B cell (primary cell): Measurements from ENCODE around the gene CRABP1. TPM values are rescaled to one million over a fixed set of nuclear protein-coding genes. Genes with fewer than 3 reads are reported as not detected.

Experiments
- ATAC-seq: fragments of 200-7000 bp; cut with Tn5 transposase; one replicate; pipeline ENCODE4 v1.10.0; 2021; ENCODE audit warnings: low read depth, mild to moderate bottlenecking, moderate number of reproducible peaks, moderate library complexity
- CTCF ChIA-PET: fragments of 350-600 bp; sonication (Branson Sonifier 250); formaldehyde crosslinking; loops from one replicate; lab custom pipeline; 2021; ENCODE audit warnings: antibody characterized with exemption, inconsistent platforms; lab: Charles Lee
- POLR2A ChIA-PET: fragments of 350-600 bp; sonication (Branson Sonifier 250); formaldehyde crosslinking; loops from one replicate; lab custom pipeline; 2021; ENCODE audit warnings: antibody characterized with exemption; lab: Charles Lee
- DNase-seq: peaks from one replicate; pipeline ENCODE4 v3.0.0; 2013
- H2AFZ ChIP-seq: 2 replicates; pipeline ENCODE4 v1.6.1; 2012; ENCODE audit warnings: mild to moderate bottlenecking, low read depth, low read length; ENCODE audit not compliant: insufficient read depth, poor library complexity, severe bottlenecking
- H3K27ac ChIP-seq, 2 donors: 1 replicate in 1 of 2; 2 replicates in 1 of 2; pipeline ENCODE4 v1.5.1; 2012 to 2013; ENCODE audit warnings: low read length in 2 of 2, mild to moderate bottlenecking in 2 of 2, moderate library complexity in 1 of 2
- H3K27me3 ChIP-seq, 4 experiments: fragments of 200-600 bp in 1 of 4; sonication (generic) in 1 of 4; replicated peaks in 1 of 4; 1 replicate in 2 of 4; 2 replicates in 2 of 4; pipeline versions ENCODE4 v1.6.1 to v1.7.0; 2013 to 2016; ENCODE audit warnings: low read length in 3 of 4, mild to moderate bottlenecking in 2 of 4, mixed read lengths in 1 of 4, moderate library complexity in 1 of 4; ENCODE audit not compliant: insufficient read depth in 4 of 4, control insufficient read depth in 3 of 4; ENCODE audit errors: control extremely low read depth in 1 of 4
- H3K36me3 ChIP-seq, 2 experiments: replicated peaks in 1 of 2; 1 replicate in 1 of 2; 2 replicates in 1 of 2; pipeline versions ENCODE4 v1.6.1 to v1.7.1; 2013; ENCODE audit warnings: low read length in 1 of 2; ENCODE audit not compliant: insufficient read depth in 2 of 2, control insufficient read depth in 1 of 2; ENCODE audit errors: control extremely low read depth in 1 of 2, extremely low read depth in 1 of 2
- H3K4me1 ChIP-seq, 2 donors: fragments of 200-600 bp in 1 of 2; sonication (generic) in 1 of 2; 1 replicate in 1 of 2; 2 replicates in 1 of 2; pipeline versions ENCODE4 v1.5.1 to v1.6.1; 2013 to 2017; ENCODE audit warnings: low read length in 2 of 2; ENCODE audit not compliant: control insufficient read depth in 2 of 2, insufficient read depth in 2 of 2
- H3K4me2 ChIP-seq: replicated peaks from 2 replicates; pipeline ENCODE3; 2012; ENCODE audit warnings: mild to moderate bottlenecking, low read depth, low read length; ENCODE audit not compliant: poor library complexity, severe bottlenecking
- H3K4me3 ChIP-seq, 5 experiments: fragments of 200-600 bp in 1 of 5; sonication (generic) in 1 of 5; 1 replicate in 3 of 5; 2 replicates in 2 of 5; pipeline versions ENCODE4 v1.5.1 to v1.7.0; 2011 to 2016; ENCODE audit warnings: low read length in 4 of 5, mild to moderate bottlenecking in 4 of 5, low read depth in 2 of 5, control low read depth in 1 of 5, moderate library complexity in 1 of 5; ENCODE audit not compliant: insufficient read depth in 1 of 5; ENCODE audit errors: control extremely low read depth in 1 of 5, extremely low read depth in 1 of 5
- H3K79me2 ChIP-seq: fragments of 200-600 bp; sonication (generic); one replicate; pipeline ENCODE4 v1.6.0; 2016; ENCODE audit warnings: low read length; ENCODE audit not compliant: control insufficient read depth, insufficient read depth
- H3K9ac ChIP-seq: fragments of 200-600 bp; sonication (generic); 2 replicates; pipeline ENCODE4 v1.6.1; 2017; ENCODE audit warnings: mild to moderate bottlenecking, low read length, moderate library complexity
- H3K9me3 ChIP-seq, 3 donors: one replicate each; pipeline versions ENCODE4 v1.6.1 to v1.7.1; 2013; ENCODE audit warnings: low read length in 2 of 3; ENCODE audit not compliant: control insufficient read depth in 2 of 3, insufficient read depth in 1 of 3; ENCODE audit errors: control extremely low read depth in 1 of 3
- H4K20me1 ChIP-seq: 2 replicates; pipeline ENCODE4 v1.6.0; 2012; ENCODE audit warnings: mild to moderate bottlenecking, low read length; ENCODE audit not compliant: insufficient read depth, control insufficient read depth, poor library complexity, severe bottlenecking
- H3K27ac Mint-ChIP-seq: one replicate; pipeline ENCODE4 v1.8.0; 2021; ENCODE audit warnings: mixed read lengths
- H3K27me3 Mint-ChIP-seq: one replicate; pipeline ENCODE4 v1.8.0; 2021; ENCODE audit warnings: mixed read lengths
- H3K4me1 Mint-ChIP-seq: one replicate; pipeline ENCODE4 v1.8.0; 2021; ENCODE audit warnings: mixed read lengths
- H3K4me3 Mint-ChIP-seq: one replicate; pipeline ENCODE4 v1.8.0; 2021; ENCODE audit warnings: mixed read lengths
- H3K9me3 Mint-ChIP-seq: one replicate; pipeline ENCODE4 v1.8.0; 2022; ENCODE audit warnings: mixed read lengths; ENCODE audit not compliant: insufficient read depth
- CTCF ChIP-seq: fragments of 200-600 bp; IDR thresholded peaks from one replicate; pipeline ENCODE4 v1.8.0; 2022; ENCODE audit warnings: antibody characterized with exemption, mild to moderate bottlenecking
- EZH2 ChIP-seq: IDR thresholded peaks from 2 replicates; pipeline ENCODE4 v1.6.1; 2012; ENCODE audit warnings: borderline replicate concordance, low read depth, mild to moderate bottlenecking, moderate library complexity, low read length; ENCODE audit not compliant: insufficient read depth, poor library complexity, severe bottlenecking
- WGBS: methylation state at CpG from one replicate; pipeline ENCODE4 v1.1.5; 2013; ENCODE audit warnings: missing lambda C conversion rate; ENCODE audit not compliant: insufficient coverage; 5-methylcytosine and 5-hydroxymethylcytosine counted together
- intact Hi-C: fragments of 100-400 bp; cut with micrococcal nuclease; formaldehyde crosslinking; loops from one replicate; pipeline ENCODE4 v1.10.0; 2022
- polyA plus RNA-seq: library from polyadenylated mRNA; depleted of rRNA; stranded (reverse); fragments of >200 nt; gene quantifications from 2 replicates; pipeline ENCODE4 v1.2.3, GENCODE V29; 2012
- total RNA-seq, 2 donors: library from RNA; stranded (reverse); fragments of 120-200 nt in 1 of 2; gene quantifications; 1 replicate in 1 of 2; 2 replicates in 1 of 2; pipeline versions ENCODE4 v1.2.3 to v1.2.4, GENCODE V29; 2013 to 2022

Gene CRABP1
- total and polyA plus RNA-seq, 2 donors (not counting 1 experiment from before 2014, with no cell fraction given) = not detected

- ATAC-seq = no peak
- H3K27me3 Mint-ChIP-seq = no peaks in the 10 kb centered on the region
- 94% methylated on average over 13 of the region's 17 CpGs for WGBS
- Histone ChIP-seq H3K4me2 (no peak overlapping the region), H3K79me2 (no peaks in the 10 kb centered on the region), H3K4me1 (no peaks in the 10 kb centered on the region), H3K36me3 (no peaks in the 10 kb centered on the region), H3K4me3 (no peak overlapping the region), H3K27ac (no peak overlapping the region), H3K27me3 (no peaks in the 10 kb centered on the region), H2AFZ (no peak overlapping the region), H3K9me3 (no peaks in the 10 kb centered on the region), H4K20me1 (no peaks in the 10 kb centered on the region), H3K9ac (no peak overlapping the region)
- no peaks in the 10 kb centered on the region for H3K4me1 Mint-ChIP-seq
- ChIA-PET CTCF (no interaction called here), POLR2A (no interaction called here)
- no peak overlapping the region for H3K4me3 Mint-ChIP-seq
- no peak for DNase-seq
- H3K27ac Mint-ChIP-seq = no peak overlapping the region
- TF ChIP-seq CTCF (no peak), EZH2 (no peak)
- H3K9me3 Mint-ChIP-seq = no peaks in the 10 kb centered on the region
- intact Hi-C loops = no loop called here
These were observed 19.0 kb upstream of the CRABP1 start for GRCh38 chr15:78321041-78321570.

DNA sequence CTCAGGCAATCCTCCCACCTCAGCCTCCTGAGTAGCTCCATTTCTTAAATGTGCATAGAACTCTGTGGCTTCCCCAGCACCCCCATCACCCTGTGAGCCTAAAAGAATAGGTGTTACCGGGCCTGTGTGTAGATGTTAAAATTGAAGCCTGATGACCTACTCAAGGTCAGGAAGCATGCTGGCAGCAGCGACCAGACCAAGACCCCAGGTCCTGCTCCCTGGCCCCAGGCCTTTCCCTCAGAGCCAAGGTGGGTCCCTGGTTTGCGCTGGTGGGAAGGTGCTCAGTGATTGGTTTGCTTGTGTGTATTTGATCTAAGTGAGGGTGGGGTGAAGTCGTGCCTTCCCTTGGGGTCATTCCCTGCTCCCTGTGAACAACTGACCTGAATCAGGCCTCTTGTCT, 18.4 kb upstream of the CRABP1 start:
- WGBS = 81% methylated on average over 3 of the region's 4 CpGs
- TF ChIP-seq EZH2 (no peak), CTCF (no peak)

More for the DNA sequence above, 18.4 kb upstream of the CRABP1 start:
- Mint-ChIP-seq H3K27me3 (no peaks in the 10 kb centered on the region), H3K4me1 (no peaks in the 10 kb centered on the region), H3K4me3 (no peak overlapping the region), H3K27ac (no peak overlapping the region), H3K9me3 (no peaks in the 10 kb centered on the region)
- no peak overlapping the region for H3K4me2 ChIP-seq
- no peaks in the 10 kb centered on the region for H3K79me2 ChIP-seq
- CTCF ChIA-PET = no interaction called here
- no peak overlapping the region for H3K27ac ChIP-seq
- POLR2A ChIA-PET = no interaction called here
- no peaks in the 10 kb centered on the region for H3K9me3 ChIP-seq
- ATAC-seq = no peak
- no peak for DNase-seq
- no peaks in the 10 kb centered on the region for H3K4me1 ChIP-seq
- no peaks in the 10 kb centered on the region for H4K20me1 ChIP-seq
- intact Hi-C loops = no loop called here
- no peaks in the 10 kb centered on the region for H3K36me3 ChIP-seq
- no peak overlapping the region for H2AFZ ChIP-seq
- H3K9ac ChIP-seq = no peak overlapping the region
- no peak overlapping the region for H3K4me3 ChIP-seq
- no peaks in the 10 kb centered on the region for H3K27me3 ChIP-seq
